Measurements from ENCODE around the gene CDH23. TPM values are rescaled to one million over a fixed set of nuclear protein-coding genes. Genes with fewer than 3 reads are reported as not detected.

CDH23 gene
- total and polyA plus RNA-seq, 9 of the 15 experiments (the other 6 are each of a cell fraction or from before 2014, with no cell fraction given) = 0.18 to 1.2 (median 0.47) TPM

DNA sequence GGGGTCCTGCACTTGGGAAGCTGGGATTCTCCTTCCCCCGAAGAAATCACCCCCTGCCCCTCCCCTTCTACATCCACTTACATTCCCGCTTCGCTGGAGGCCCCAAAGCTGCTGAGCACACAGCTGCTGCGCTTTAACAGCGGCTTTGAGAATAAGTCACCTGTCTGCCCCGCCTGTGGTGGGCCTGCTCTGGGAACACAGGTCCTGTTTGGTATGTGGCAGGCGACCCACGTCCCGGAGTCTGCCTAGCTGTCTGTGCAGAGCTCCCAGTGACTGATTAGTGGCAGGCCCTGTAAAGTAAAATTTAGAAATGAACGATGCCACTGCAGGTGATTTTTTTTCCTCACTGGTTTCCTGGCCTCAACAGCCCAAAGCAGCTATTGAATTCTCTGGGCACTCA is 47.0 kb downstream of the CDH23 start:
- CTCF ChIA-PET (ENCODE audit: low intra/inter-chr PET ratio) = no interaction called here
- H3K4me2 ChIP-seq (ENCODE audit: insufficient read depth, low read length) = no peak overlapping the region
- no peaks in the 10 kb centered on the region for H3K4me1 ChIP-seq (replicated peaks in 1 of 2; ENCODE audit: control insufficient read depth in 2 of 2, insufficient read depth in 2 of 2, low read length in 2 of 2)
- ATAC-seq = no peak
- WGBS (ENCODE audit: insufficient coverage, low coverage, missing lambda C conversion rate) = 0% methylated on average over 10 of the region's 10 CpGs
- peaks cover 36 to 92% of the 10 kb centered on the region in 2 experiments; a peak in 4 of 5 replicates for H3K27me3 ChIP-seq (ENCODE audit: control insufficient read depth in 2 of 2, insufficient read depth in 2 of 2, low read length in 2 of 2)
- peaks cover 16% of the 10 kb centered on the region for H4K20me1 ChIP-seq (replicated peaks; ENCODE audit: control insufficient read depth, insufficient read depth, low read length)
- no peaks in the 10 kb centered on the region for H3K9me1 ChIP-seq (ENCODE audit: control insufficient read depth, insufficient read depth, low read length)
- FAIRE-seq = no peak
- intact Hi-C loops (cut with micrococcal nuclease) (no loop called here), in situ Hi-C loops (cut with MboI) (no loop called here)
- H3K36me3 ChIP-seq (ENCODE audit: control insufficient read depth, insufficient read depth, low read length) = no peaks in the 10 kb centered on the region
- DNase-seq (ENCODE audit: extremely low read depth in 1 of 4, low spot score in 3 of 4) = no peak
- BruUV-seq (replicated peaks) = no TSS peak
- H3K9me3 ChIP-seq (replicated peaks; ENCODE audit: control insufficient read depth, insufficient read depth, low read depth, low read length) = no peaks in the 10 kb centered on the region
- H3K27ac ChIP-seq (ENCODE audit: extremely low read depth, low read depth, low read length) = no peak overlapping the region
- no peak overlapping the region for H2AFZ ChIP-seq (ENCODE audit: low read depth, low read length)
- no peaks in the 10 kb centered on the region for H3K79me2 ChIP-seq (ENCODE audit: control insufficient read depth, insufficient read depth, low read length)
- POLR2A ChIA-PET = no interaction called here
- TF ChIP-seq ETV5 (CRISPR knock-in tag; IDR thresholded peaks at IDR 0.05; ENCODE audit: low read depth) = no peak
- TF ChIP-seq, protein P1, sequence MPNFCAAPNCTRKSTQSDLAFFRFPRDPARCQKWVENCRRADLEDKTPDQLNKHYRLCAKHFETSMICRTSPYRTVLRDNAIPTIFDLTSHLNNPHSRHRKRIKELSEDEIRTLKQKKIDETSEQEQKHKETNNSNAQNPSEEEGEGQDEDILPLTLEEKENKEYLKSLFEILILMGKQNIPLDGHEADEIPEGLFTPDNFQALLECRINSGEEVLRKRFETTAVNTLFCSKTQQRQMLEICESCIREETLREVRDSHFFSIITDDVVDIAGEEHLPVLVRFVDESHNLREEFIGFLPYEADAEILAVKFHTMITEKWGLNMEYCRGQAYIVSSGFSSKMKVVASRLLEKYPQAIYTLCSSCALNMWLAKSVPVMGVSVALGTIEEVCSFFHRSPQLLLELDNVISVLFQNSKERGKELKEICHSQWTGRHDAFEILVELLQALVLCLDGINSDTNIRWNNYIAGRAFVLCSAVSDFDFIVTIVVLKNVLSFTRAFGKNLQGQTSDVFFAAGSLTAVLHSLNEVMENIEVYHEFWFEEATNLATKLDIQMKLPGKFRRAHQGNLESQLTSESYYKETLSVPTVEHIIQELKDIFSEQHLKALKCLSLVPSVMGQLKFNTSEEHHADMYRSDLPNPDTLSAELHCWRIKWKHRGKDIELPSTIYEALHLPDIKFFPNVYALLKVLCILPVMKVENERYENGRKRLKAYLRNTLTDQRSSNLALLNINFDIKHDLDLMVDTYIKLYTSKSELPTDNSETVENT (CRISPR knock-in tag; IDR thresholded peaks at IDR 0.05) = no peak
- TF ChIP-seq, protein P2, sequence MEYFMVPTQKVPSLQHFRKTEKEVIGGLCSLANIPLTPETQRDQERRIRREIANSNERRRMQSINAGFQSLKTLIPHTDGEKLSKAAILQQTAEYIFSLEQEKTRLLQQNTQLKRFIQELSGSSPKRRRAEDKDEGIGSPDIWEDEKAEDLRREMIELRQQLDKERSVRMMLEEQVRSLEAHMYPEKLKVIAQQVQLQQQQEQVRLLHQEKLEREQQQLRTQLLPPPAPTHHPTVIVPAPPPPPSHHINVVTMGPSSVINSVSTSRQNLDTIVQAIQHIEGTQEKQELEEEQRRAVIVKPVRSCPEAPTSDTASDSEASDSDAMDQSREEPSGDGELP (CRISPR knock-in tag; IDR thresholded peaks at IDR 0.05; ENCODE audit: borderline replicate concordance) = no peak
- TF ChIP-seq ZNF134 (CRISPR knock-in tag; conservative IDR thresholded peaks at IDR 0.05) = peak; percentile 66
- TF ChIP-seq ETV1 (tag; conservative IDR thresholded peaks at IDR 0.05; ENCODE audit: low read depth) = no peak
- no peak for TF ChIP-seq PHTF2 (CRISPR knock-in tag; IDR thresholded peaks at IDR 0.05)
- H3K9ac ChIP-seq (ENCODE audit: insufficient read depth in 1 of 2, low read depth in 2 of 2, low read length in 2 of 2) = no peak overlapping the region
- H3K4me3 ChIP-seq = no peak overlapping the region
